Measurements from ENCODE around the gene EPHA10.

Gene EPHA10

GRCh38 chr1:37719572-37720195, 45.2 kb downstream of the EPHA10 start:
- no peak overlapping the region for H3K9ac ChIP-seq (ENCODE audit: low read depth, low read length)
- H3K9me3 ChIP-seq (ENCODE audit: control insufficient read depth, insufficient read depth, low read length) = no peaks in the 10 kb centered on the region
- no peaks in the 10 kb centered on the region for H3K4me1 ChIP-seq (ENCODE audit: insufficient read depth, low read length)
- no peaks in the 10 kb centered on the region for H3K36me3 ChIP-seq (ENCODE audit: insufficient read depth, low read length)

DNA sequence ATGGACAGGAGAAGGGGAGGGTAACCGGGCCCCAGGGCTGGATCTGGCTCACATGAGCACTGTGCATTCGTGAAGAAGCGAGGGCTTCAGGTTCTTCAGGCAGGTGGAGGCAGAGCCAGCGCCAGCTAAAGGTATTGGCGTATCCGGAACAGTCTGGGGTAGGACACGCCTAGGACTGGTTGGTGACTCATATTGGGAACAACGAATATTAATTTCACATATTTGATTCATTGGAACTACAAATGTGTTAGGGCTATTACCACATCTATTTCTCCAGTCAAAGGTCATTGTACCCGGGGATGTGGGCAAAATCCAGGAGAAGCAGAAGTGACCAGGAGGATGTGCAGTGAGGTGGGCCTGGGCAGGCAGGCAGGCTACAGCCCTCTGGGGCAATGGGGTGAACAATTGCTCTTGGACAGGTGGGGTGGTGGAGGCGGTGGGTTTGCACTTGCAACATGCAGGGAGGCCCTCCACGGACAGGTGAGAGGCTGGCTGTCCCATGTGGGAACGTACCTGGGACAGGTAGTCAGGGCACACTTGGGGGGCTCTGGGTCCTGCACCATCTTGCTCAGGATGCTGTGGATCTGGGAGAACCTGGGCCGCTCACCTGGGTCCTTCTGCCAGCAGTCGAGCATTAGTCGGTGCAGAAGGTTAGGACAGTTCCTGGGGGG, 45.9 kb downstream of the EPHA10 start:
- H3K36me3 ChIP-seq (ENCODE audit: insufficient read depth, low read length) = no peaks in the 10 kb centered on the region
- no peak overlapping the region for H3K9ac ChIP-seq (ENCODE audit: low read depth, low read length)
- no peaks in the 10 kb centered on the region for H3K9me3 ChIP-seq (ENCODE audit: control insufficient read depth, insufficient read depth, low read length)
- no peaks in the 10 kb centered on the region for H3K4me1 ChIP-seq (ENCODE audit: insufficient read depth, low read length)

GRCh38 chr1:37718181-37718900, 46.6 kb downstream of the EPHA10 start:
- H3K36me3 ChIP-seq (ENCODE audit: insufficient read depth, low read length) = no peaks in the 10 kb centered on the region
- H3K9ac ChIP-seq (ENCODE audit: low read depth, low read length) = no peak overlapping the region
- no peaks in the 10 kb centered on the region for H3K4me1 ChIP-seq (ENCODE audit: insufficient read depth, low read length)
- no peaks in the 10 kb centered on the region for H3K9me3 ChIP-seq (ENCODE audit: control insufficient read depth, insufficient read depth, low read length)

GRCh38 chr1:37717631-37718030, 47.3 kb downstream of the EPHA10 start:
- H3K9ac ChIP-seq (ENCODE audit: low read depth, low read length) = no peak overlapping the region
- no peaks in the 10 kb centered on the region for H3K4me1 ChIP-seq (ENCODE audit: insufficient read depth, low read length)
- H3K36me3 ChIP-seq (ENCODE audit: insufficient read depth, low read length) = no peaks in the 10 kb centered on the region
- no peaks in the 10 kb centered on the region for H3K9me3 ChIP-seq (ENCODE audit: control insufficient read depth, insufficient read depth, low read length)

DNA sequence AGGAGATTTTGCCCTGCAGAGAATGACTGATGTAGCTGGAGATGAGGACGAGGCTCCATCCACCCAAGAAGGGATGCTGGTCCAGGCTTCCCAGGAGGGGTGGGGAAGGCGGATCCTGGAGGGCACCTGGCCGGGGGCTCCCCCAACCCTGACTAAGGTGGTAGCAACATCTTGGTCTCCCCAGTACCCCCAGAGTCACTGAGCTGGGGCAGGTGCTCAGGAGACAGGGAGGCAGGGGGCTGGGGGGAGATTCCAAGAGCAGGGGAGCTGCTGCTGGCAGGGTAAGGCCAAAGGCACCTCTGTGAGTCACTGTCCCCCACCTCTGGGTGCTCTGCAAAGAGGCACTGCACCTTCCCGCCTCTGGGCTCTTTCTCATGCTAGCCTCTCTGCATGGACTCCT, 48.6 kb downstream of the EPHA10 start:
- Histone ChIP-seq H3K9me3 (ENCODE audit: control insufficient read depth, insufficient read depth, low read length) (no peaks in the 10 kb centered on the region), H3K36me3 (ENCODE audit: insufficient read depth, low read length) (no peaks in the 10 kb centered on the region), H3K4me1 (ENCODE audit: insufficient read depth, low read length) (no peaks in the 10 kb centered on the region), H3K9ac (ENCODE audit: low read depth, low read length) (no peak overlapping the region)

- Histone ChIP-seq H3K9me3 (ENCODE audit: control insufficient read depth, insufficient read depth, low read length) (no peaks in the 10 kb centered on the region), H3K36me3 (ENCODE audit: insufficient read depth, low read length) (peaks cover 5% of the 10 kb centered on the region; the same call in 1 of the 2 replicates), H3K9ac (ENCODE audit: low read depth, low read length) (no peak overlapping the region), H3K4me1 (ENCODE audit: insufficient read depth, low read length) (no peaks in the 10 kb centered on the region)
These were observed 50.2 kb downstream of the EPHA10 start for GRCh38 chr1:37714689-37715088.

GRCh38 chr1:37714226-37714625, 50.7 kb downstream of the EPHA10 start:
- H3K4me1 ChIP-seq (ENCODE audit: insufficient read depth, low read length) = no peaks in the 10 kb centered on the region
- no peak overlapping the region for H3K9ac ChIP-seq (ENCODE audit: low read depth, low read length)
- no peaks in the 10 kb centered on the region for H3K9me3 ChIP-seq (ENCODE audit: control insufficient read depth, insufficient read depth, low read length)
- peaks cover 7% of the 10 kb centered on the region; the same call in 1 of the 2 replicates for H3K36me3 ChIP-seq (ENCODE audit: insufficient read depth, low read length)

DNA sequence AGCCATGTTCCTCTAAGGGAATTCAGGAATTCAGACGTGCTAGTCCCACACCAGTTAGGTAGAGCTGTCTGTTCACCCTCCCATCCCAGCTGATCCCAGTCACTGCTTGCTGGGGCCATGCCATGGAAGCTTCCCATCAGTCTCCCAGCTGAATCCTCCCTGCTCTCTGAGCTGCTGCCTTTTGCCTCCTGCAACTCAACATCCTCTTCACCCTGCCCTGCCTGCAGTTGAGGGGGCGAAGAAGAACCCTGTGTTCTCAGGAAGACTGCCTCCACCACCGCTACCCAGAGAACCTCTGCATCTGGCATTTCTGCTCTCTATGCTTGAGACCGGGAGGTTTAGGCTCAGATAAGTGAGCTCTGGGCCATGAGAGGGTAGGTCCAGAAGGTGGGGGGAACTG, 56.4 kb downstream of the EPHA10 start:
- no peaks in the 10 kb centered on the region for H3K9me3 ChIP-seq (ENCODE audit: control insufficient read depth, insufficient read depth, low read length)
- peaks cover 18% of the 10 kb centered on the region for H3K36me3 ChIP-seq (ENCODE audit: insufficient read depth, low read length)
- no peak overlapping the region for H3K9ac ChIP-seq (ENCODE audit: low read depth, low read length)
- H3K4me1 ChIP-seq (ENCODE audit: insufficient read depth, low read length) = no peaks in the 10 kb centered on the region

DNA sequence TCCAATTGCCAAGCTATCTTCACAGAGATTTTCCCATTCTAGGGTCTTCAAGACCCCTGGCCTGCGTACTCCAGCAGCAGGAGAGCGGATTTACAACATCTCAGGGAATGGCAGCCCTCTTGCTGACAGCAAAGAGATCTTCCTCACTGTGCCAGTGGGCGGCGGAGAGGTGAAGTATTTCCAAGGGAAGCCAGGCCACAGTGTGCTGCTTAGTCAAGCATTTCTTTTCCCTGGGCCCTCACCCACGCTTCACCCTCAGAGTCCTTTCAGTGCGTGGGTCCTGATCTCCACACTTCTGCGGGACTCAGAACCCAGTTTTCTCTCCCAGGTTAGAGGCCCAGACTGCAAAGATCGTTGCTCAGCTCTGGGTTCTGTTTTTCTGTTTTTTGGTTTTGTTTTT, 59.5 kb downstream of the EPHA10 start:
- Histone ChIP-seq H3K4me1 (ENCODE audit: insufficient read depth, low read length) (no peaks in the 10 kb centered on the region), H3K36me3 (ENCODE audit: insufficient read depth, low read length) (peaks cover 27% of the 10 kb centered on the region), H3K9me3 (ENCODE audit: control insufficient read depth, insufficient read depth, low read length) (no peaks in the 10 kb centered on the region), H3K9ac (ENCODE audit: low read depth, low read length) (no peak overlapping the region)

DNA sequence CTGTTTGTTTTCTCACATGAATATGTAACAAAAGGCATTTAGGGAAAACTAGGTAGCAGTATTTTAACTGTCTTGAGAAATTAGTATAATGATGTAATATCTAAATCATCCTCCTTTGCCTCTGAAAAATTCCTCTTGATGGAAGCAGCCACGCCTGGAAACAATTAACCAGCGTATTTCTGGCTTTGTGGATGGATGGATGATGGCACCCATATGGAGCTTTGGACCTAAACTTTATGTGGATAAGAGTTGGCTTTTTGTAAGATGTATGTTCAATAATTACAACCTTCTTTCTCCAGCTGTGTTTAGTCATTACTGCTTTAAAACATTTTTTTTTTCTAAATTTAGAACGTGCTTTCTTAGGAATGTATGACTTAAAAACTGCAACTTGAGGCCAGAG, 60.0 kb downstream of the EPHA10 start:
- Histone ChIP-seq H3K9me3 (ENCODE audit: control insufficient read depth, insufficient read depth, low read length) (no peaks in the 10 kb centered on the region), H3K9ac (ENCODE audit: low read depth, low read length) (no peak overlapping the region), H3K36me3 (ENCODE audit: insufficient read depth, low read length) (peaks cover 29% of the 10 kb centered on the region), H3K4me1 (ENCODE audit: insufficient read depth, low read length) (no peaks in the 10 kb centered on the region)

DNA sequence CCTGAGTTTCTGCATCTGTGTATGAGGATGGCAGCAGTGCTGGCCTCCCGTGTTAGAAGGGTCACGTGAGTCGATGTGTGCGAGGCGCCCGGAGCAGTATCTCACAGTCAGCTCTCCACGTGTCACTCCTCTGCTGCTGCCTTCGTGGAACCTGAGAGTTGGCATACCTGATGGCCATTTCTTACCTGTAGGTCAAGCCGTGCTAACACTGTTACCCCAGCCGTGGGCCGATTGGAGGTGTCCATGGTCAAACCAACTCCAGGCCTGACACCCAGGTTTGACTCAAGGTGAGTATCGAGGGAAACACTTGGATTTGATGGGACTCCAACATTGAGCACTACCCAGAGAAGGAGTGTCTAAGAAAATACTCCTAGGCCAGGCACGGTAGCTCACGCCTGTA, 61.9 kb downstream of the EPHA10 start:
- H3K36me3 ChIP-seq (ENCODE audit: insufficient read depth, low read length) = peaks cover 30% of the 10 kb centered on the region
- H3K9ac ChIP-seq (ENCODE audit: low read depth, low read length) = no peak overlapping the region
- no peaks in the 10 kb centered on the region for H3K4me1 ChIP-seq (ENCODE audit: insufficient read depth, low read length)
- H3K9me3 ChIP-seq (ENCODE audit: control insufficient read depth, insufficient read depth, low read length) = no peaks in the 10 kb centered on the region

GRCh38 chr1:37701051-37701450, 63.9 kb downstream of the EPHA10 start:
- Histone ChIP-seq H3K36me3 (ENCODE audit: insufficient read depth, low read length) (peaks cover 21% of the 10 kb centered on the region), H3K9me3 (ENCODE audit: control insufficient read depth, insufficient read depth, low read length) (no peaks in the 10 kb centered on the region), H3K9ac (ENCODE audit: low read depth, low read length) (no peak overlapping the region), H3K4me1 (ENCODE audit: insufficient read depth, low read length) (no peaks in the 10 kb centered on the region)

DNA sequence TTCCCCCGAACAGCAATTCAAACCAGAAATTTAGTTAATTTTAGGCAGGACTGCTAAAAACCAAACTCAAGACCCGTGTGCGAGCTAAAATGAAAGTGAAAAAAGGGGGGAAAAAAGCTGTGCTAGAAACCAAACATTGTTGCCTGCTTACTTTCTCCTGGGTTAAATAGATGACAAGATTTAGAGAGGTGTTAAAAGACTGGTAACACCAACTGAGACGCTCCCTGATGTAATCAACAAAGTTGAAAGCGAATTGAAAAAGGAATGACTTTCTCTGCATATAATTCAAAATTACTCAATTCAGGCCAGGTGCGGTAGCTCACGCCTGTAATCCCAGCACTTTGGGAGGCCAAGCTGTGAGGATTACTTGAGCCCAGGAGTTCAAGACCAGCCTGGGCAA, 65.8 kb downstream of the EPHA10 start:
- Histone ChIP-seq H3K9ac (ENCODE audit: low read depth, low read length) (no peak overlapping the region), H3K36me3 (ENCODE audit: insufficient read depth, low read length) (peaks cover 24% of the 10 kb centered on the region), H3K4me1 (ENCODE audit: insufficient read depth, low read length) (no peaks in the 10 kb centered on the region), H3K9me3 (ENCODE audit: control insufficient read depth, insufficient read depth, low read length) (no peaks in the 10 kb centered on the region)

DNA sequence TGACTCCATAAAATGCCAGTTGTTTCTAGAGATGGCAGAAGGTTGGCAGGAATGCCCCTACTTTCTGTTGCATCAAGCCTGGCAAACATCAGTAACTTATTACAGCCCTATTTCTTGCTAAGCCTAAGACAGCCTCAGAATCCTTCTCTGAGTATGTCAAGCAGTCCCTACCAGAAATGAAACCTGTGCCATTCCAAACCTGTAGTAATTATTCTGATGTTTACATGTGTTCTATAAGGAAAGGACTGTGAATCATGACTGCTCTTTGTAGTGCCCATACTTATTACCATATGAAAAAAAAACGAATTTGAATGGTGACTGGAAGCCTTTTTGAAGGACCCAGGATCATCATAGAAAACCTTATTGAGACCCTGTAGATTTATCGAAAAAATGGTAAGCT, 67.2 kb downstream of the EPHA10 start:
- Histone ChIP-seq H3K9ac (ENCODE audit: low read depth, low read length) (no peak overlapping the region), H3K4me1 (ENCODE audit: insufficient read depth, low read length) (no peaks in the 10 kb centered on the region), H3K36me3 (ENCODE audit: insufficient read depth, low read length) (peaks cover 20% of the 10 kb centered on the region), H3K9me3 (ENCODE audit: control insufficient read depth, insufficient read depth, low read length) (no peaks in the 10 kb centered on the region)

- Histone ChIP-seq H3K4me1 (ENCODE audit: insufficient read depth, low read length) (no peaks in the 10 kb centered on the region), H3K9ac (ENCODE audit: low read depth, low read length) (no peak overlapping the region), H3K36me3 (ENCODE audit: insufficient read depth, low read length) (peaks cover 20% of the 10 kb centered on the region)
These were observed 67.8 kb downstream of the EPHA10 start for GRCh38 chr1:37697090-37697489.

More at GRCh38 chr1:37697090-37697489, 67.8 kb downstream of the EPHA10 start:
- no peaks in the 10 kb centered on the region for H3K9me3 ChIP-seq (ENCODE audit: control insufficient read depth, insufficient read depth, low read length)

All from ES-I3 (cell line).